HG03469 (cell line): Measurements from ENCODE around the gene BICDL2.

Experiments used
- ATAC-seq: cut with Tn5 transposase; IDR thresholded peaks from one replicate; pipeline ENCODE4 v1.9.1; 2021; ENCODE audit warnings: mild to moderate bottlenecking, moderate library complexity, moderate number of reproducible peaks; ENCODE audit not compliant: unreplicated experiment

Gene BICDL2

GRCh38 chr16:3049921-3050481, 13.3 kb upstream of the BICDL2 start:
- no peak for ATAC-seq

DNA sequence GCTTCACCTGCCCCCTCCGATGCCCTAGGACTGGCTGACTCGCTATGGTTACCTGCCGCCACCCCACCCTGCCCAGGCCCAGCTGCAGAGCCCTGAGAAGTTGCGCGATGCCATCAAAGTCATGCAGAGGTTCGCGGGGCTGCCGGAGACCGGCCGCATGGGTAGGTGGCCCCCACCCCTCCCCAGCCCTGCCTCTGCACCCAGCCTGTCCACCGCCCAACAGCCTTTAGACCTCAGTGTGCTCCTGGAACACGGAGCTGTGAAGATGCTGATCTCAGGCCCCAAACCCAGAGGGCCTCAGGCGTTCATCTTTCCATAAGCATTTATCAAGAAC, 10.6 kb upstream of the BICDL2 start:
- ATAC-seq: no peak

GRCh38 chr16:3046641-3047386, 10.1 kb upstream of the BICDL2 start:
- no peak for ATAC-seq

DNA sequence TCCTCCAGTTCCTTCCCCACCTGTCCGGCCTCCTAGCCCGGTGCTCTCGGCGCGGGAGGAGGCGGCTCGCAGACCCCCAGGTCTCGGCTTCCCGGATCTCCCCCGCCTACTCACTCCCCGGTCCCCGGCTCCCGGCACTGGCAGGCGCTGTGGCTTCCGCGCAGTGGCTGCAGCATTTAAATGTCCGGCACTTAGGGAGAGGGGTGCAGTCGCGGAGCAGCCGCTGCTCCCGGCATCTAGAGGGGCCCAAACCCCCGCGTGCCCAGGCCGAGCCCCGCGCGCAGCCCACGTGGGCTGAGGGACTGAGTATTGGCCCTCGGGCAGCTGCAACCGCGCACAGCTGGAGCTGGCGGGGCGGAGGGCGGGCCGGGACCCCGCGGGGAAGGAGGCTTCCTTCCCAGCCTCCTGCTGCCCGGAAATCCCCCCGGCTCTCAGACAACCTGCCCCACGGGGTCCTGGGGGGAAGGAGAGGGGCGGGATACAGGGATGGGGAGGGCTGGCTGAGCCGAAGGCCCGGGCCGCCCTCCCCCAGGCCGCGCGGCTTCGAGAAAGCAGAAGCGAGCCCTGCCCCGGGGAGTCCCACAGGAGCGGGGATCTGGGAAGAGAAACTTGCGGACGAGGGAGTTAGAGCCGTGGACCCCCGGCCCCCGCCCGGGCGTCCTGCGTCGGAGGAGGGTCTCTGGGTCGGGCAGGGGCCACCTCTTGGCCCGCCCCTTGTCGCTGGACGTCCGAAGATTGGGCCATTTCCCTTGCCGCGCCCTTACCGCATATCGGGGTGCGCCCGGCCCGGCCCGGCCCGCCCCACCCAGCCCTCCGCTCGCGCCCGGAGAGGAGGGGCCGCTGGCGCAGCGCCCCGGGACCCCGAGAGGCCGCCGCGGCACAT, 9.3 kb upstream of the BICDL2 start, which contains the start of gene MMP25:
MMP25 (plus strand) TSS at position 804 of the 883 bp plus-strand sequence. CDS start 357 bp downstream, outside the sequence.
- no peak for ATAC-seq

DNA sequence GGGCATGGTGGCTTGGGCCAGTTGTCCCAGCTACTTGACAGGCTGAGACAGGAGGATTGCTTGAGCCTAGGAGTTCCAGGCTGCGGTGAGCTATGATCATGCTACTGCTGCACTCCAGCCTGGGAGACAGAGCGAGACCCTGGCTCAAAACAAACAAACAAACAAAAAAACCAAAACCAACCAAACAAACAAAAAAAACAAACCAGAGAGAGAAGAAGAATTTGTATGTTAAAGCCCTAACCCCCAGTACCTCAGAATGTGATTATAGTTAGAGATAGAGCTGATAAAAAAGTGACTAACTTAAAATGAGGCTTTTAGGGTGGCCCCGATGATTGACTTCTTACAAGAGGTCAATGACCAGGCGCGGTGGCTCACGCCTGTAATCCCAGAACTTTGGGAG, 8.0 kb upstream of the BICDL2 start:
- no peak for ATAC-seq

DNA sequence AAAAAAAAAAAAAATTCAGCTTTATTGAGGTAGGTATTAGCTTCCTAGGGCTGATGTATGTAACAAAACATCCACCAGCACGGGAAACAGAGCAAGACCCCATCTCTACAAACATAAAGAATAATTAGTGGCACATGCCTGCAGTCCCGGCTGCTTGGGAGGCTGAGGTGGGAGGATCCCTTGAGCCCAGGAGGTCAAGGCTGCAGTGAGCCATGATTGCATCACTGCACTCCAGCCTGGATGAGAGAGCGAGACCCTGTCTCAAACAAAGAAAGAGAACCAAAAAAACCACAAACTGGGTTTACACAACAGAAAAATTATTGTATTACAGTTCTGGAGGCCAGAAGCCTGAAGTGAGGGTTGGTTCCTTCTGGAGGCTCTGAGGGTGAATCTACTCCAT, 5.6 kb upstream of the BICDL2 start:
- ATAC-seq: no peak

DNA sequence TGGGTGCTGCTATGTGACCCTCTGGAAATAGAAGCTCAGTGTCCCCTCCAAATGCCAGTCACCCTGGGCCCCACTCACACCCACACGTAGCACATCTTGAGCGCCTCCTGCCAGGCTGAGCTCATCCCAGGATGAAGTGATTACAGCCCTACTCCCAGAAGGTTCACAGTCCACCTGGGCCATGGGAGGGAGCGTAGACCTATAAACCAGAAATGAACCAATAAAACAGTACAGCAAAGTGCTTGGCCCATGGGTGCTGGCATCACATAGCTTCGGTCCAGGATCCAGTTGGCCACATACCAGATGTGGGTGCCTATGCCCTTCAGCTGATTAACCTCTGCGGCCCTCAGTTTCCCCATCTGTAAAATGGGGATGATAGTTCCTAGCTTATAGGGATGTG, 2.2 kb upstream of the BICDL2 start:
- no peak for ATAC-seq

DNA sequence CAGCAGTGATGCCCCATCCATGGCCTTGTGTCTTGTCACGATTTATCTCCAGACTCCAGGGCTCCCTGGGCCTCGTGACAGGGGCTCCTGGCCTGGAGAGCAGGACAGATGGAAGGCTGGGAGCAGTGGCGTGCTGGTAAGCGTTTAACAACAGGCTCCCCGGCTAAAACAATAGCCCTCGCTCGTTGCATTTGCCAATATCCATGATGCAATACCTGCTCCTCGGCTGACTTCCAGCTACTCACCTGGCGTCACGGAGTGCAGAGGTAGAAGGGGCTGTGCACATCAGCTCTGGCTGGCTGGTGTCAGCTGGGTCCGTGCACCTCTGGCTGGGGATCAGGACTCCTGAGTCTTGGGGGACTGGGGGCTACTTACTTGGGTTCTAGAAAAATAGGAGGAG, 1.5 kb upstream of the BICDL2 start:
- no peak for ATAC-seq

- no peak for ATAC-seq
These were observed 595 bp downstream of the BICDL2 start for GRCh38 chr16:3035972-3036725.

- ATAC-seq: no peak
These were observed 1.3 kb downstream of the BICDL2 start for GRCh38 chr16:3035289-3035971.

DNA sequence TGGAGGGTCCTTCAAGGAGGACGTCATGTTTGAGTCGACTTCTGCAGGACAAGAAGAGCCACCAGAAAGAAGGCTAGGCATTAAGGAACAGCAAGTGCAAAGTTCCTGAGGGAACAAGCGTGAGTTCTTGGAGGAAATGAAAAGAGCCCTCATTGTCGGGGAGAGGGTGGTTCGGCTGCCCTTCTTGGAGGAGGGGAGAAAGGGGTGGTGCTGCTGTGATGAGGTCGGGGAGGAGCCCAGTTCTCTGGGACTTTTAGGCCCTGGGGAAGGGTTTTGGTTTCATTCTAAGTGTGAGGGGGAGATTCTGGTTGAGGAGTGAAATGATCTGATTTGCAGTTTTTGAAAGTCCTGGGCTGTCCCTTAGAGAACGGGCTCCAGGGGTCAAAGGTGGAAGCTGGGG, 4.1 kb downstream of the BICDL2 start:
- ATAC-seq: no peak

DNA sequence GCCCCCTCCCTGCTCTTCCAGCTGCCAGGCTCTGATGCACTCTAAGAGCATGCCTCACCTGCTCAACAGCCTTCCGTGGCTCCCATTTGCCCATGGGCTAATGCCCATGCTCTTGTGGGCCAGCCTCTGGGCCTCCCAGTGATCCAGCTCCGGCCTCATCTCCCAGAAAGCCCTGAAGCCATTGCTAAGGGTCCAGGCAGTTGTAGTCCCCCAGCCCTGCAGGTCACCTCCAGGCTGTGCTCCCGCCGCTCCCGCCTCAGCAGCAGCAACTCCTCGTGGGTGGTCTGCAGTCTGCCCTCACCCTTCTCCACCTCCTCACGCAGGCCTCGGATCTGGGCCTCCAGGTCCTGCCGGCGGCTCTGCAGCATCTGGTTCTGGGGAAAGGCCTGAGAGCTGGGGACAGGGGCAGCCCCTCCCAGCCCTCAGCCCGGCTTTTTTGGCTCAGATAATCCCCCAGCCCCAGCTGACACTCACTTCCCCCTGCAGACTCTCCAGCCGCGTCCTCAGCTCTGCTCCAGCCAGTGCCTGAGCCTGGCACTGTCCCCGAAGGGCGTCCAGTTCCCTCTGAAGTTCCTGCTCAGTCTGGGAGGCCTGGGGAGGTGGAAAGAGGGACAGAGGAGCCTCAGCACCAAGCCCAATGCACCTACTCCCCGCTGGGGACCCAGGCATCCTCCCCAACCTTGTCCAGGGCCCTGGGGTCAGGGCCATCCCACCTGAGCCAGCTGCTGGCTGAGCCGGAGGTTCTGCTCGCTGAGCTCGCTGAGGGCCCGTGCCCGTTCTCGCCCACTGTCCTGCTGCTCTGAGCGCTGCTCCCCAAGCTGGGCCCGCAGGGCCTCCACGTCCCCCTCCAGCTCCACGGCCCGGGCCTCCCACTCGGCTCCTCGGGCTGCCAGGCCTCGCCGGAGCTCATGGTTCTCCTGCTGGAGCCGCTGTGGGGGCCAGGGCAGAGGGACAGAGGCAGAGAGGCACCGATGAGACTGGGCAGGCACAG, 6.2 kb downstream of the BICDL2 start:
- no peak for ATAC-seq

DNA sequence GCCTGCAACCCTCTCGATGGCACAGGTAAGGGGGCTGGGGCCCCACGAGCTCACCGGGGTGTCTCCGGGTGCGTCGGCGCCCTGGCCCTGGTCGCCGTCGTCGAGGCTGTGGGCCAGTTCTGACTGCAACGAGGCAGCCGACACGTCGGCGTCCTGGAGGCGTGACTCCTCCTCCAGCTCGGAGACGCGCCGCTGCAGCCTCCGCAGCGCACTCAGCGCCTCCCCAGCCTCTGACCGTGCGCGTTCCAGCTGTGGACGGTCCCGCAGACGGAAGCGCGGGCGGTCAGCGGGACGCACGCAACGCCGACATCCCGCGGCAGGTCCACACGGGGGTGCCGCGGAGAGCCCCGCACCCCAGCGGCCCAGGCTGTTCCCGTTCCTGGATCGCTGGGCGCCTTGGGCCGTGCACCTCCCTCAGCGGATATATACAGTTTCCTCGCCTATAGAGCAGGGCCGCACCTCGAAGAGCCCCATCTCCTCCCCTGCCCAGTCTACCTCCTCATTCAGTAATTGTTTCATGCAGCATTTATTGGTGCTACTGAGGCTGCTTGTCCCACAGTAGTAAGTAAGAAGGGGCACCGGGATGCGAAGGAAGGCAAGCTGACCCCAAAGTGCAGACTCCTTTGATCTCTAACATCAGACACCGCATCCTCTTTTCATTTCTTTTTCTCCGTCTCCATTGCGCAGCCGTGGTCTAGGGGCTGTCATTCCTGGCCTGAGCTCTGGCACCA, 7.1 kb downstream of the BICDL2 start:
- no peak for ATAC-seq

- ATAC-seq: no peak
These were observed 7.9 kb downstream of the BICDL2 start for GRCh38 chr16:3028716-3029319.

GRCh38 chr16:3027983-3028715, 8.6 kb downstream of the BICDL2 start:
- no peak for ATAC-seq

DNA sequence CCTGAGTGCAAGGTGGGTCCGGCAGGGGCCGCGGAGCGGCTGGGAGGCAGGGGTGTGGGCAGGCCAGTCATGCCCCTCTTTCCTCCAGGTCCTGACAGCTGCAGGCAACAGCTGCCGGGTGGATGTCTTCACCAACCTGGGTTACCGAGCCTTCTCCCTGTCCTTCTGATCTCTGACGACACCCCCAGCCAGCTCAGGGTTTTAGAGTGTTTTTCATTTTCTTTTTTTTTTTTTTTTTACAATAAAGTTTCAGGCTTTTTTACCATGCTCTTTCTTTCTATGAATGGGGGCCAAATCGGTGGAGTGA, 9.3 kb downstream of the BICDL2 start:
- ATAC-seq: no peak

- no peak for ATAC-seq
These were observed 9.9 kb downstream of the BICDL2 start for GRCh38 chr16:3026609-3027488.
